Esophagus (tissue), 2 donors: ENCODE data around the gene IGSF10. TPM values are rescaled to one million over a fixed set of nuclear protein-coding genes. Genes with fewer than 3 reads are reported as not detected.

ENCODE experiments used
- H3K27ac ChIP-seq, 2 donors: one replicate each; pipeline ENCODE4 v1.5.1; 2013; ENCODE audit warnings: low read depth in 2 of 2, mild to moderate bottlenecking in 2 of 2, inconsistent platforms in 1 of 2, low read length in 1 of 2, moderate library complexity in 1 of 2
- H3K27me3 ChIP-seq, 2 donors: one replicate each; pipeline ENCODE4 v1.6.1; 2013; ENCODE audit warnings: low read length in 2 of 2, control low read depth in 1 of 2, mild to moderate bottlenecking in 1 of 2; ENCODE audit not compliant: insufficient read depth in 2 of 2, control insufficient read depth in 1 of 2
- H3K36me3 ChIP-seq, 2 donors: one replicate each; pipeline ENCODE4 v1.6.1; 2013; ENCODE audit warnings: low read length in 1 of 2; ENCODE audit not compliant: control insufficient read depth in 2 of 2, insufficient read depth in 2 of 2
- H3K4me1 ChIP-seq, 2 donors: one replicate each; pipeline ENCODE4 v1.6.1; 2013; ENCODE audit warnings: low read length in 1 of 2; ENCODE audit not compliant: control insufficient read depth in 2 of 2, insufficient read depth in 2 of 2
- H3K4me3 ChIP-seq, 2 donors: one replicate each; pipeline ENCODE4 v1.5.1; 2013; ENCODE audit warnings: low read length in 2 of 2, mild to moderate bottlenecking in 2 of 2, low read depth in 1 of 2, moderate library complexity in 1 of 2
- H3K9me3 ChIP-seq, 2 donors: one replicate each; pipeline ENCODE4 v1.6.1; 2013; ENCODE audit warnings: mild to moderate bottlenecking in 2 of 2, low read depth in 1 of 2, low read length in 1 of 2, moderate library complexity in 1 of 2; ENCODE audit not compliant: control insufficient read depth in 2 of 2, insufficient read depth in 1 of 2
- WGBS, 2 donors: extraction: QIAGEN DNeasy Blood & Tissue Kit; methylation state at CpG; one replicate each; pipeline ENCODE4 v1.1.7; 2013; 5-methylcytosine and 5-hydroxymethylcytosine counted together
- polyA plus RNA-seq, 2 donors: library from polyadenylated mRNA; stranded (reverse); fragments of 200-250 nt; gene quantifications; one replicate each; pipeline ENCODE4 v1.2.3, GENCODE V29; 2013
- donor health status: healthy with polysubstance abuse.
- donor health status: Bipolar disorder and iron deficiency.

Gene IGSF10
- polyA plus RNA-seq, 2 donors = 0.47 to 0.74 TPM

- H3K9me3 ChIP-seq = no peaks in the 10 kb centered on the region
Measured at GRCh38 chr3:151428386-151428785, 32.5 kb downstream of the IGSF10 start.

GRCh38 chr3:151426341-151426657 lies 34.6 kb downstream of the IGSF10 start:
- Histone ChIP-seq H3K36me3 (no peaks in the 10 kb centered on the region), H3K27ac (no peak overlapping the region), H3K9me3 (no peaks in the 10 kb centered on the region), H3K27me3 (no peaks in the 10 kb centered on the region), H3K4me3 (no peak overlapping the region), H3K4me1 (no peaks in the 10 kb centered on the region)

More at GRCh38 chr3:151428386-151428785, 32.5 kb downstream of the IGSF10 start:
- Histone ChIP-seq H3K27me3 (no peaks in the 10 kb centered on the region), H3K36me3 (no peaks in the 10 kb centered on the region), H3K4me1 (no peaks in the 10 kb centered on the region), H3K4me3 (no peak overlapping the region), H3K27ac (no peak overlapping the region)
- 83 to 90% methylated on average over 2 of the region's 2 CpGs for WGBS, 2 donors

- Histone ChIP-seq H3K27me3 (no peaks in the 10 kb centered on the region), H3K4me3 (no peak overlapping the region), H3K9me3 (no peaks in the 10 kb centered on the region), H3K27ac (no peak overlapping the region), H3K4me1 (no peaks in the 10 kb centered on the region), H3K36me3 (no peaks in the 10 kb centered on the region)
- WGBS, 2 donors = 65 to 71% methylated on average over 4 of the region's 4 CpGs
Measured at GRCh38 chr3:151425627-151426340, 35.1 kb downstream of the IGSF10 start.

DNA sequence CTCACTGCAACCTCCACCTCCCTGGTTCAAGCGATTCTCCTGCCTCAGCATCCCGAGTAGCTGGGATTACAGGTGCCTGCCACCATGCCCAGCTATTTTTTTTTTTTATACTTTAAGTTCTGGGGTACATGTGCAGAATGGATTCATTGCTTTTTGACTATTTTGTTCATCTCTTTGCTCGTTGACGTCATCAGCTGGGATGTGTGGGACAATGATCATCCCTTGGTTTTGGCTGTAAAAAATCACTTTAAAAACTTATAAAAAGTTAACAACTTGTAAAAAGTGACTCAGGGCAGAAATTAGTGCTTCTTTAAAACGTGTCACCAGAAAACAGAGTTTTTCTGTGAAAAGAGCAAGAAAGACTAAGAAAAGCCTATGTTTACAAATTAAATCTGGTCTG lies 37.8 kb downstream of the IGSF10 start:
- H3K9me3 ChIP-seq = no peaks in the 10 kb centered on the region
- H3K4me1 ChIP-seq = no peaks in the 10 kb centered on the region
- no peaks in the 10 kb centered on the region for H3K27me3 ChIP-seq
- no peaks in the 10 kb centered on the region for H3K36me3 ChIP-seq
- WGBS, 2 donors = 81 to 85% methylated on average over 5 of the region's 5 CpGs
- no peak overlapping the region for H3K4me3 ChIP-seq
- H3K27ac ChIP-seq = no peak overlapping the region

- H3K4me3 ChIP-seq = no peak overlapping the region
- H3K36me3 ChIP-seq = no peaks in the 10 kb centered on the region
- H3K4me1 ChIP-seq = no peaks in the 10 kb centered on the region
- H3K9me3 ChIP-seq = no peaks in the 10 kb centered on the region
- no peak overlapping the region for H3K27ac ChIP-seq
- H3K27me3 ChIP-seq = no peaks in the 10 kb centered on the region
- WGBS, 2 donors = 72 to 81% methylated on average over 4 of the region's 4 CpGs
Measured at GRCh38 chr3:151421938-151422337, 38.9 kb downstream of the IGSF10 start.

GRCh38 chr3:151419806-151420205 lies 41.1 kb downstream of the IGSF10 start:
- Histone ChIP-seq H3K27ac (no peak overlapping the region), H3K9me3 (no peaks in the 10 kb centered on the region), H3K36me3 (no peaks in the 10 kb centered on the region), H3K27me3 (no peaks in the 10 kb centered on the region), H3K4me3 (no peak overlapping the region), H3K4me1 (no peaks in the 10 kb centered on the region)
- WGBS, 2 donors = 74 to 79% methylated on average over 6 of the region's 6 CpGs

- no peak overlapping the region for H3K4me3 ChIP-seq
- WGBS, 2 donors = 59 to 80% methylated on average over 1 of the region's 1 CpG
Measured at GRCh38 chr3:151415289-151415688, 45.6 kb downstream of the IGSF10 start.

GRCh38 chr3:151412989-151413388 lies 47.9 kb downstream of the IGSF10 start:
- WGBS, 2 donors = 84 to 89% methylated on average over 5 of the region's 5 CpGs
- no peak overlapping the region for H3K4me3 ChIP-seq
- H3K4me1 ChIP-seq = no peaks in the 10 kb centered on the region
- no peaks in the 10 kb centered on the region for H3K9me3 ChIP-seq
- H3K27me3 ChIP-seq = no peaks in the 10 kb centered on the region
- no peak overlapping the region for H3K27ac ChIP-seq
- H3K36me3 ChIP-seq = no peaks in the 10 kb centered on the region

More at GRCh38 chr3:151415289-151415688, 45.6 kb downstream of the IGSF10 start:
- Histone ChIP-seq H3K9me3 (no peaks in the 10 kb centered on the region), H3K27me3 (no peaks in the 10 kb centered on the region), H3K4me1 (no peaks in the 10 kb centered on the region), H3K27ac (no peak overlapping the region), H3K36me3 (no peaks in the 10 kb centered on the region)

Other genes with a start within 250 kb of the IGSF10 start
- gene P2RY14, start 182.5 kb downstream of the IGSF10 start, polyA plus RNA-seq = 1 to 10 TPM; 2.1 to 9.2 TPM
- 10 to 100 TPM; 50.2 to 75.3 TPM for gene GPR87, start 144.2 kb downstream of the IGSF10 start, polyA plus RNA-seq
- gene P2RY13, start 131.5 kb downstream of the IGSF10 start, polyA plus RNA-seq = under 1 TPM; 0.24 to 0.68 TPM
- gene P2RY12, start 76.3 kb downstream of the IGSF10 start, polyA plus RNA-seq = under 1 TPM; 0.13 to 0.16 TPM